WTC11 (cell line): ENCODE data around the gene LAMC1.

Experiments
- CREB1 ChIP-seq: sonication (generic); formaldehyde crosslinking; IDR thresholded peaks from 2 replicates; pipeline ENCODE4 v1.8.0; 2023; ENCODE audit warnings: mild to moderate bottlenecking, missing genetic modification reagents
- CTCF ChIP-seq: fragments of 200-600 bp; IDR thresholded peaks from 2 replicates; pipeline ENCODE4 v1.8.0; 2022; ENCODE audit warnings: antibody characterized with exemption
- HMGXB4 ChIP-seq: sonication (generic); formaldehyde crosslinking; IDR thresholded peaks from 2 replicates; pipeline ENCODE4 v1.8.1; 2023; ENCODE audit warnings: mild to moderate bottlenecking, moderate library complexity, missing genetic modification reagents
- ZNF281 ChIP-seq: sonication (generic); formaldehyde crosslinking; IDR thresholded peaks from 2 replicates; pipeline ENCODE4 v1.8.0; 2023; ENCODE audit warnings: mild to moderate bottlenecking, missing genetic modification reagents

- TF ChIP-seq CTCF: no peak
- no peak for TF ChIP-seq HMGXB4 (CRISPR knock-in tag)
- no peak for TF ChIP-seq CREB1
- TF ChIP-seq ZNF281: no peak
These were observed 157.0 kb downstream of the LAMC1 start for GRCh38 chr1:183180218-183180617.
